ENCODE measurements around the gene ATP13A3.
A peak's percentile ranks its signal among the peaks of the same experiment; 100 is the strongest.
"Not testable (repeated sequence)": the region's sequence is repeated elsewhere in the genome, so short reads cannot be mapped to it uniquely, and the experiment has no call there.

Gene ATP13A3

GRCh38 chr3:194486540-194487288 lies at the start of gene ATP13A3:
Gene ATP13A3, minus strand, starts transcription at chr3:194487002. Its CDS starts 24,812 bp downstream, at chr3:194462190.
- DNase-seq (ENCODE audit: low read depth), result peak; percentile 91

- DNase-seq (ENCODE audit: low read depth), result not testable (repeated sequence)
These were observed 48.4 kb upstream of the ATP13A3 start for GRCh38 chr3:194535199-194535598.

DNA sequence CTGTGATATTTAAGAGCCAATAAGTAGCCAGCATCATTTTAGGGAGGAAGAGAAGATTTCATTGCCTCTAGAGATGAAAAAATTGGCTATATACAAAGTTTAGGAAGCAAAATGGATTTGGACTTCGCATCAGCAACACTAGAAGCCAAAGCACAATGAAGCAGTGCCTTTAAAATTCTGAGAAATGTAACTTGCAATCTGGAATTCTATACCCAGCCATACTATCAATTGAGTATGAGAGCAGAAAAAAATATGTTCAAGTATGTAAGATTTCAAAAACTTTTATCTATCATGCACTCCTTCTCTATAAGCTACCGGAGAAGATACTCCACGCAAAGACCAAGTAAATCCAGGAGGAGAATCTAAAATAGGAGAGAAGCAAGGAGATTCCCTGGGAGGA lies 47.4 kb upstream of the ATP13A3 start:
- no peak for DNase-seq (ENCODE audit: low read depth)

GRCh38 chr3:194532591-194532990 lies 45.8 kb upstream of the ATP13A3 start:
- no peak for DNase-seq (ENCODE audit: low read depth)

- DNase-seq (ENCODE audit: low read depth), result no peak
These were observed 40.9 kb upstream of the ATP13A3 start for GRCh38 chr3:194527726-194528125.

DNA sequence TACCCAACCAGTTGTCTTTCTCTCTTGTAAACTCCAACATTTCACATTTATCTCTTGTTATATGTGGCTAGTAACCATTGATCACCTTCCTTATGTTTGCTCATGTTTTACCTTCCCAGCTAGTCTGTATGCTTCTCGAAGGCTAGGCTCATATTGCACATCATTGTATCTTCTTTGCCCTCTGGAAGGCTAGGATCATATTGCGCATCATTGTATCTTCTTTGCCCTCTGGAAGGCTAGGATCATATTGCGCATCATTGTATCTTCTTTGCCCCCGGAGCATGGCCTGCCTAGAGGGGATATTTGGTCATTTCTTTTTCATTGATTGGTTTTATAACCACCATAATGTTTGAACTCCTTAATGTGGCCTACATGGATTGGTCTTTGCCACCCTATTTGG lies 39.4 kb upstream of the ATP13A3 start:
- no peak for DNase-seq (ENCODE audit: low read depth)

GRCh38 chr3:194522579-194523046 lies 35.8 kb upstream of the ATP13A3 start:
- DNase-seq (ENCODE audit: low read depth), result no peak

DNA sequence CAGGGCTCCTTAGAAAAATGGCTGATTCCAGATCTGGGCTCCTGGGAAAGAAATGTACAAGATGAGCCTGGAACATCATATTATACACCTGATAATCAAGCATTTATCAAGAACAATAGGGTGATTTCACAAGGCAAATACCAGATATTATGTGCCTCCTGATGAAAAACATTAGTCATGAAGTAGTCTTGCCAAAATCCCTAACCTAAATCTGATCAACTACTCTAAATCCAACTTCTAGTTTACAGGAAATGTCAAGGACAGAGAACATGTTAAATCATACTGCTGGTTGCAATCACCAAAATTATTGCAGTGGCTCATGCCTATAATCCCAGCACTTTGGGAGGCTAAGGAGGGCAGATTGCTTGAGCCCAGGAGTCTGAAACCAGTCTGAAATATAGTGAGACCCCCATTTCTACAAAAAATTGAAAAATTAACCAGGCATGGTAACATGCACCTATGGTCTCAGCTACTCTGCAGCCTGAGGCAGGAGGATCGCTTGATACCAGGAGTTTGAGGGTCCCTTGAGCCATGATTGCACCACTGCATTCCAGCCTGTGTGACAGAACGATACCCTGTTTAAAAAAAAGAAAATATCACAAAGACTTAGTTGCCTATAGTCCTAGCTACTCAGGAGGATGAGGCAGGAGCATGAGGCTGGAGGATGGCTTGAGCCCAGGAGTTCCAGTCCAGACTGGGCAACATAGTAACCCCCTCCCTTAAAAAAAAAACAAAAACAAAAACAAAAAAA lies 34.9 kb upstream of the ATP13A3 start:
- DNase-seq (ENCODE audit: low read depth), result no peak

DNA sequence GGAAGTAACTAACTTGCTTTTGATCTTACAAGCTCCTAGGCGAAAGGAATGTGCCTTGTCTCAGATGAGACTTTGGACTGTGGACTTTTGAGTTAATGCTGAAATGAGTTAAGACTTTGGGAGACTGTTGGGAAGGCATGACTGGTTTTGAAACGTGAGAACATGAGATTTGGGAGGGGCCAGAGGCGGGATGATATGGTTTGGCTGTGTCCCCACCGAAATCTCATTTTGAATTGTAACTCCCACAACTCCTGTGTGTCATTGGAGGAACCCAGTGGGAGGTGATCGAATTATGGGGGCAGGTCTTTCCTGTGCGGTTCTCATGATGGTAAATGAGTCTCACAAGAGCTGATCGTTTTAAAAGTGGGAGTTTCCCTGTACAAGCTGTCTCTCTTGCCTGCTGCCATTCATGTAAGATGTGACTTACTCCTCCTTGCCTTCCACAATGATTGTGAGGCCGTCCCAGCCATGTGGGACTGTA lies 33.9 kb upstream of the ATP13A3 start:
- not testable (repeated sequence) for DNase-seq (ENCODE audit: low read depth)

- DNase-seq (ENCODE audit: low read depth), result not testable (repeated sequence)
These were observed 33.4 kb upstream of the ATP13A3 start for GRCh38 chr3:194520201-194520600.

- DNase-seq (ENCODE audit: low read depth), result no peak
These were observed 31.9 kb upstream of the ATP13A3 start for GRCh38 chr3:194518652-194519051.

DNA sequence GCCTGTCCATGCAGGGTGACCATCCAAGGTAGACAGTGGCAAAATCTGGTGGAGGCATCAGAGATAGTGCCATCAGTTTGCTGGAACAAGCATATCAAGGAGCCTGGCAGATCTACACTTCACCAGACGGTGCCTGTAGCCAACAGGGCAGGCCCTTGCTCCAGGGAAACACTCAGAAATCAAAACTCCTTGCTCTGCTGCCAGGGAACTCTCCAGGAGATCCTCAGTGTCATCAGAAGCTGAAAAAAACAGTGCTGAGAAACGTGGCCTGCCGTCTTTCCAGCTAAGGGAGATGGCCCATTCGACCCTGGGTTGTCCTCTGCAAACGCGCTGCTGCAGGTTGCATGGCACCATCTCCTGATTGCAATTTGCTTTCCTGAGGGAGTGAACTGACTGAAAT lies 30.5 kb upstream of the ATP13A3 start:
- DNase-seq (ENCODE audit: low read depth), result no peak

DNA sequence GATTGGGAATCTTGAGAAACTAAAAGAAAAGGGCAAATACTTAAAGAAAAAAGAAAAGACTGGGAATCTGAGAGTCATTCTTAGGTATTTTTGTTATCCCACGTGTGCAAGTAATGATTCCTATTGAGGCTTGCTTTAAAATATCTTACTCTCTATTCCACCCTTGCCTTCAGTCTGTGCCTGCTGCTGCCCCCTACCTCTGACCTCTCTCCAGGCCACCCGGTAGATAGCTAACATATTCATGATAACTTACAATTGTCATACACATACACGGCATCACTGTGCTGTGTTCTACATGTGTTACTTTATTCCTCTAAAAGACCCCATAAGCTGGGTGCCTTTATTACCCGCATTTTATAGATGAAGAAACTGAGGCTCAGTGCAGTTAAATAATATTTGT lies 27.8 kb upstream of the ATP13A3 start:
- no peak for DNase-seq (ENCODE audit: low read depth)

DNA sequence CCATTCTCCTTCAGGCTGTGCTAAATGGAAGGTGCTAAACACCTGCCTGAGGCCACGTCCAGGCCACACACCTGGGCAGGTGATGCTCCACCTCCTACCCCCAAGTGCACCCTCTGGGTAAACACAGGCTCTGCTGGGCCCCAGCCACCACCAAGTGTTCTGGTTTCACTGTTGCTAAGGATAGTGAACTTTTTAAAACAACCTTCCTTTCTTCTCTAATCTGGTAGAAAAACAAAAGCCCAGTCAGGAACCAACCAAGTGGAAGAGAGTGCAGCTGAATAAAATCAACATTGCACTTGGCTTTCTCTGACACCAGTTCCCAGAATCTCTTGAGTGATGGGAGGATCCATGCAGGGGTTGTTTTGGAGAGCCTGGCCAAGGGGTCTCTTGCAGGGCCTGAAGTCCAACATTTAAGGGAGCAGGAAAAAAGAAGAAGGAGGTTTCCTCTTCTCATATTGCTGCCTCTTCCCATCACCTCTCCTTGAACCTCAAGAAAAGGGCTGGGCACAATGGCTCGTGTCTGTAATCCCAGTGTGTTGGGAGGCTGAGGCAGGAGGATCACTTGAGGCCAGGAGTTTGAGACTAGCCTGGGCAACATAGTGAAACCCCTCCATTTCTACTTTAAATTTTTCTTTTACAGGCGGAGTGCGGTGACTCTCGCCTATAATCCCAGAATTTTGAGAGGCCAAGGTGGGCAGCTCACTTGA lies 26.2 kb upstream of the ATP13A3 start:
- no peak for DNase-seq (ENCODE audit: low read depth)

GRCh38 chr3:194508491-194509453 lies 22.0 kb upstream of the ATP13A3 start:
- no peak for DNase-seq (ENCODE audit: low read depth)

DNA sequence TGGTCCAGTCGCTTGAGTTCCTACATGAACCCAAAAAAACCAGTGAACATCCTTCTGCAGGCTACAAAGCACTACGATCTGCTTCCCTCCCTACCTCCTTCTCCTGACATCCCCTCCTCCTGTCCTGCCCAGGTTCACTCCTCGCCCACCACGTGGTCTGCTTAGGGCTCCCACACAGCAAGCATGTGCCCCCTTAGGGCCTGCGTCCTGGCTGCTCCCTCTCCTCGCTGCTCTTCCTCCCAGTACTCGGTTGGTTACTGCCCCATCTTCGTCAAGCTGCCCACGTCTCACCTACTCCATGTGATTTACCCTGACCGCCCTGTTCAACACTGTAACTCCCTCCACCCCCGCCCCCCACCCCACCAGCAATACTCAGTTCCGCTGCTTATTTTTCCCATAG lies 20.8 kb upstream of the ATP13A3 start:
- no peak for DNase-seq (ENCODE audit: low read depth)

- no peak for DNase-seq (ENCODE audit: low read depth)
These were observed 19.1 kb upstream of the ATP13A3 start for GRCh38 chr3:194505791-194506415.

GRCh38 chr3:194504861-194505260 lies 18.1 kb upstream of the ATP13A3 start:
- no peak for DNase-seq (ENCODE audit: low read depth)

DNA sequence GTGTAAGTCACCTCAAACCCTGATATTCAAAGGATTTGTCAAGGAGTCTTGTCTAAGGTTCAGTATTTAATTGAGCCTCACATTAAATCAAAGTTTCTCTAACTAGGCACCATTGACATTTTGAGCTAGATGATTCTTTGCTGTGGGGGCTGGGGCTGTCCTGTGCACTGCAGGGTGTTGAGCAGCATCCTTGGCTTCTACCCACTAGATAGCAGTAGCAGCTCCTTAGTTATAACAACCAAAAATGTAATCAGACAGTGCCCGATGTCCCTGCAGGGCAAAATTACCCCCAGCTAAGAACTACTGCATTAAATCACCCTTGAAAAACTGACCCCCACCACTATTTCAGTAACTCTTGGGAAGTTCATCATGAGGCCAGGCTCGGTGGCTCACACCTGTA lies 17.3 kb upstream of the ATP13A3 start:
- DNase-seq (ENCODE audit: low read depth), result no peak

DNA sequence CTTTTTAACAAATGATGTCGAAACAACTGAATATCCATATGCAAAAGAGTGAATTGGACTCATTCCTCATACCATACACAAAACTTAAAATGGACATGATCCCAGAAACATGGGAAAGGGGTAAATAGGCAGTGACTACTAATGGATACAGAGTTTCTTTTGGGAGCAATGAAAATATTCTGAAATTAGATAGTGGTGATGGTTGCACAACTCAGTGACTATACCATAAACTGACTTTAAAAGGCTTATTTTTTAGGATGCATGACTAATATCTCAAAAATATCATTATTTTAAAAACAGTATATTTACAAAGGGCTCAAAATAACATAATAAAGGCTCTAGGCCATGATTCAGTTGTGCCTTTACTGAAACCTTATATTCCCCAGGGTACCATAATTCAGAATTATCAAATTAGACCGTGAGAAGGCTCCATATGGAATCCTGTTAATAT lies 16.3 kb upstream of the ATP13A3 start:
- DNase-seq (ENCODE audit: low read depth), result no peak

DNA sequence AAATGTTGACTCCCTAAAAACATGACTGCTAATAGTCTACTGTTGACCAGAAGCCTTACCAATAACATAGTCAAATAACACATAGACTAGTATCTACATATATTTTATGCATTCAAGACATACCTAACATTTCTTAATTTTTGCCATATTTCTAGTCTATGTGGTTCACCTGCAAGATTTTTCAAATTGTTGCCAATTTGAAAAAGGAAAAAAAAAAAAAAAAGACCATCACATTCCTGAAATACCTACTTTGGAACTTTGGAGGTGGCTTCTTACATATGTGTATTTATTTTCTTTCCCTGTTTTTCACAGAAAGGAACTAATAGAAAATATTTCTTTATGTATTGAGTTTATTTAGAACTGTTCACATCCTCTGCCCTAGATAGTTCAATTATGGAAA lies 13.4 kb upstream of the ATP13A3 start:
- DNase-seq (ENCODE audit: low read depth), result no peak
